ENCODE results near the gene TCF3.
A peak's percentile ranks its signal among the peaks of the same experiment; 100 is the strongest.

Gene TCF3

GRCh38 chr19:1590641-1591397 is 61.6 kb downstream of the TCF3 start:
- H3K4me3 ChIP-seq (ENCODE audit: low read depth, low read length), result peak overlapping the region; percentile 85
- no peak for DNase-seq (ENCODE audit: low read depth)
- peak; percentile 61 for TF ChIP-seq CTCF (IDR thresholded peaks at IDR 0.05; ENCODE audit: low read depth, low read length, missing control alignments)

GRCh38 chr19:1587872-1588271 is 64.5 kb downstream of the TCF3 start:
- H3K4me3 ChIP-seq (ENCODE audit: low read depth, low read length), result no peak overlapping the region
- no peak for DNase-seq (ENCODE audit: low read depth)
- TF ChIP-seq CTCF (IDR thresholded peaks at IDR 0.05; ENCODE audit: low read depth, low read length, missing control alignments), result no peak

- H3K4me3 ChIP-seq (ENCODE audit: low read depth, low read length), result no peak overlapping the region
- DNase-seq (ENCODE audit: low read depth), result no peak
- no peak for TF ChIP-seq CTCF (IDR thresholded peaks at IDR 0.05; ENCODE audit: low read depth, low read length, missing control alignments)
Observed at GRCh38 chr19:1585243-1585580, 67.2 kb downstream of the TCF3 start.

- no peak for TF ChIP-seq CTCF (IDR thresholded peaks at IDR 0.05; ENCODE audit: low read depth, low read length, missing control alignments)
- no peak overlapping the region for H3K4me3 ChIP-seq (ENCODE audit: low read depth, low read length)
- DNase-seq (ENCODE audit: low read depth), result no peak
Observed at GRCh38 chr19:1584500-1585242, 67.7 kb downstream of the TCF3 start.

- DNase-seq (ENCODE audit: low read depth), result no peak
- TF ChIP-seq CTCF (IDR thresholded peaks at IDR 0.05; ENCODE audit: low read depth, low read length, missing control alignments), result no peak
- no peak overlapping the region for H3K4me3 ChIP-seq (ENCODE audit: low read depth, low read length)
Observed at GRCh38 chr19:1582201-1582600, 70.2 kb downstream of the TCF3 start.

GRCh38 chr19:1580957-1581356 is 71.5 kb downstream of the TCF3 start:
- H3K4me3 ChIP-seq (ENCODE audit: low read depth, low read length), result no peak overlapping the region
- no peak for TF ChIP-seq CTCF (IDR thresholded peaks at IDR 0.05; ENCODE audit: low read depth, low read length, missing control alignments)
- DNase-seq (ENCODE audit: low read depth), result no peak

Data from GM12864 (cell line).